ENCODE results near the gene SMIM3.

Gene SMIM3

GRCh38 chr5:150786876-150787275 lies 8.3 kb downstream of the SMIM3 start:
- Histone ChIP-seq H3K27me3 (ENCODE audit: insufficient read depth, low read depth) (no peaks in the 10 kb centered on the region), H3K79me2 (ENCODE audit: insufficient read depth, low read depth) (no peaks in the 10 kb centered on the region), H3K36me3 (ENCODE audit: insufficient read depth) (no peaks in the 10 kb centered on the region), H3K4me1 (ENCODE audit: low read depth, poor library complexity, severe bottlenecking) (no peaks in the 10 kb centered on the region), H3K27ac (no peak overlapping the region), H2AFZ (ENCODE audit: low read depth) (no peak overlapping the region), H4K20me1 (ENCODE audit: insufficient read depth) (no peaks in the 10 kb centered on the region), H3K4me3 (IDR thresholded peaks at IDR 0.05; ENCODE audit: insufficient read depth, low read depth, low read length) (no peak overlapping the region), H3K9ac (no peak overlapping the region), H3K4me2 (no peak overlapping the region)
- TF ChIP-seq CTCF (conservative IDR thresholded peaks at IDR 0.05; ENCODE audit: low read depth, low read length), result no peak

DNA sequence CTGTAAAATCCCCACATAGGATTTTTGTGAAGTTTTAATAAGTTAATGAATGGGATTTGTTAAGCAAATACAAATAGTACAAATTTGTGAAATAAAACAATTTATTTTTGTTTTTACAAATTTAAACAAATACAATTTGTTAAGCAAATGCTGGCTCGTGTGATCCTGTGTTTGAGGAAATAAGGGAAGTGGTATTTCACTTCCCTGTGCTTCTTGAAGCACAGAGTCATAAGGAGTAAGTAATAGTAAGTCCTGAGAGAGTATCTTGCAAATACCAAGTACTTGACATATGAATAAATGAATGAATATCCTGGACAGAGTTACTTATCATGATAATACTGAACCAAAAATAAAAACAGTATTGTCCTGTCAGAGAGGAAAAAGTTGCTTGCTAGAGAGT lies 9.1 kb downstream of the SMIM3 start:
- H3K79me2 ChIP-seq (ENCODE audit: insufficient read depth, low read depth), result no peaks in the 10 kb centered on the region

GRCh38 chr5:150788977-150789376 lies 10.4 kb downstream of the SMIM3 start:
- H3K4me2 ChIP-seq, result no peak overlapping the region
- no peaks in the 10 kb centered on the region for H3K36me3 ChIP-seq (ENCODE audit: insufficient read depth)
- H4K20me1 ChIP-seq (ENCODE audit: insufficient read depth), result no peaks in the 10 kb centered on the region
- H3K4me3 ChIP-seq (IDR thresholded peaks at IDR 0.05; ENCODE audit: insufficient read depth, low read depth, low read length), result no peak overlapping the region
- no peak overlapping the region for H3K9ac ChIP-seq
- no peak overlapping the region for H3K27ac ChIP-seq
- no peak for TF ChIP-seq CTCF (conservative IDR thresholded peaks at IDR 0.05; ENCODE audit: low read depth, low read length)
- no peak overlapping the region for H2AFZ ChIP-seq (ENCODE audit: low read depth)
- no peaks in the 10 kb centered on the region for H3K4me1 ChIP-seq (ENCODE audit: low read depth, poor library complexity, severe bottlenecking)
- no peaks in the 10 kb centered on the region for H3K79me2 ChIP-seq (ENCODE audit: insufficient read depth, low read depth)
- H3K27me3 ChIP-seq (ENCODE audit: insufficient read depth, low read depth), result no peaks in the 10 kb centered on the region

More for the DNA sequence above, 9.1 kb downstream of the SMIM3 start:
- Histone ChIP-seq H3K4me3 (IDR thresholded peaks at IDR 0.05; ENCODE audit: insufficient read depth, low read depth, low read length) (no peak overlapping the region), H3K36me3 (ENCODE audit: insufficient read depth) (no peaks in the 10 kb centered on the region), H3K4me1 (ENCODE audit: low read depth, poor library complexity, severe bottlenecking) (no peaks in the 10 kb centered on the region), H4K20me1 (ENCODE audit: insufficient read depth) (no peaks in the 10 kb centered on the region), H3K27me3 (ENCODE audit: insufficient read depth, low read depth) (no peaks in the 10 kb centered on the region), H3K4me2 (no peak overlapping the region), H3K9ac (no peak overlapping the region), H2AFZ (ENCODE audit: low read depth) (no peak overlapping the region), H3K27ac (no peak overlapping the region)
- TF ChIP-seq CTCF (conservative IDR thresholded peaks at IDR 0.05; ENCODE audit: low read depth, low read length), result no peak

- H3K27me3 ChIP-seq (ENCODE audit: insufficient read depth, low read depth), result no peaks in the 10 kb centered on the region
- no peak overlapping the region for H3K27ac ChIP-seq
- no peaks in the 10 kb centered on the region for H4K20me1 ChIP-seq (ENCODE audit: insufficient read depth)
- no peak overlapping the region for H3K4me2 ChIP-seq
- H2AFZ ChIP-seq (ENCODE audit: low read depth), result no peak overlapping the region
- no peak for TF ChIP-seq CTCF (conservative IDR thresholded peaks at IDR 0.05; ENCODE audit: low read depth, low read length)
- H3K9ac ChIP-seq, result no peak overlapping the region
- H3K36me3 ChIP-seq (ENCODE audit: insufficient read depth), result no peaks in the 10 kb centered on the region
- H3K4me3 ChIP-seq (IDR thresholded peaks at IDR 0.05; ENCODE audit: insufficient read depth, low read depth, low read length), result no peak overlapping the region
- H3K4me1 ChIP-seq (ENCODE audit: low read depth, poor library complexity, severe bottlenecking), result no peaks in the 10 kb centered on the region
- H3K79me2 ChIP-seq (ENCODE audit: insufficient read depth, low read depth), result no peaks in the 10 kb centered on the region
Observed at GRCh38 chr5:150789450-150789849, 10.9 kb downstream of the SMIM3 start.

Data from KMS-11 (cell line).